Activated naive CD4-positive, alpha-beta T cell treated with anti-CD3 and anti-CD28 coated beads, Interleukin-2, amount 50 U/mL, for 72 hours (primary cell): Measurements from ENCODE around the gene SEC31B. TPM values are rescaled to one million over a fixed set of nuclear protein-coding genes. Genes with fewer than 3 reads are reported as not detected.

Source experiments
- ATAC-seq, 2 donors: fragments of 150-1000 bp; cut with Tn5 transposase; 2 replicates each; pipeline ENCODE4 v1.10.0; 2021; ENCODE audit warnings: mild to moderate bottlenecking in 2 of 2, moderate library complexity in 2 of 2
- DNase-seq, 2 donors: peaks; one replicate each; pipeline ENCODE4 v3.0.0; 2021 to 2022; ENCODE audit warnings: low spot score in 2 of 2
- H3K27ac Mint-ChIP-seq, 2 donors: one replicate each; pipeline ENCODE4 v1.8.0; 2022; ENCODE audit warnings: mild to moderate bottlenecking in 2 of 2, mixed read lengths in 2 of 2
- H3K36me3 Mint-ChIP-seq, 2 donors: one replicate each; pipeline ENCODE4 v1.8.0; 2022; ENCODE audit warnings: mixed read lengths in 2 of 2
- H3K9me3 Mint-ChIP-seq, 2 donors: one replicate each; pipeline ENCODE4 v1.8.0; 2022; ENCODE audit warnings: mixed read lengths in 2 of 2
- total RNA-seq, 2 donors: library from RNA; stranded (reverse); gene quantifications; one replicate each; pipeline ENCODE4 v1.2.3, GENCODE V29; 2022

SEC31B gene
- total RNA-seq, 2 donors from 2014 or later: 60.8 to 121 TPM

GRCh38 chr10:100438674-100439315, 80.9 kb downstream of the SEC31B start:
- Mint-ChIP-seq H3K27ac (no peak overlapping the region), H3K9me3 (no peaks in the 10 kb centered on the region), H3K36me3 (no peaks in the 10 kb centered on the region)
- ATAC-seq (no peak), DNase-seq (no peak)

Other genes starting within 250 kb of the SEC31B start
- 100 to 1,000 TPM in 1 of 2 donors, 10 to 100 TPM in 1; 48.0 to 112 TPM for gene BLOC1S2, start 233.2 kb downstream of the SEC31B start, total RNA-seq
- gene PKD2L1, start 189.6 kb downstream of the SEC31B start, total RNA-seq: under 1 TPM in 1 of 2 donors, not detected in 1; 0.10 TPM
- gene SCD, start 172.6 kb downstream of the SEC31B start, total RNA-seq: 100 to 1,000 TPM in 1 of 2 donors, 10 to 100 TPM in 1; 67.5 to 185 TPM
- gene WNT8B, start 56.9 kb downstream of the SEC31B start, total RNA-seq: under 1 TPM; 0.20 to 0.45 TPM
- 100 to 1,000 TPM; 326 to 391 TPM for gene NDUFB8, start 10.0 kb upstream of the SEC31B start, total RNA-seq
- gene HIF1AN, start 16.1 kb upstream of the SEC31B start, total RNA-seq: 10 to 100 TPM; 43.7 to 48.1 TPM
- not detected for gene PAX2, start 225.7 kb upstream of the SEC31B start, total RNA-seq